ENCODE measurements around the gene ANKRD65.

ANKRD65 gene

GRCh38 chr1:1441002-1441888 is 20.2 kb upstream of the ANKRD65 start:
- DNase-seq, result peak; percentile 55

GRCh38 chr1:1440262-1441001 is 19.4 kb upstream of the ANKRD65 start:
- DNase-seq, result no peak

GRCh38 chr1:1439546-1440261 is 18.6 kb upstream of the ANKRD65 start:
- no peak for DNase-seq

- DNase-seq, result no peak
These were observed 17.7 kb upstream of the ANKRD65 start for GRCh38 chr1:1438531-1439381.

DNA sequence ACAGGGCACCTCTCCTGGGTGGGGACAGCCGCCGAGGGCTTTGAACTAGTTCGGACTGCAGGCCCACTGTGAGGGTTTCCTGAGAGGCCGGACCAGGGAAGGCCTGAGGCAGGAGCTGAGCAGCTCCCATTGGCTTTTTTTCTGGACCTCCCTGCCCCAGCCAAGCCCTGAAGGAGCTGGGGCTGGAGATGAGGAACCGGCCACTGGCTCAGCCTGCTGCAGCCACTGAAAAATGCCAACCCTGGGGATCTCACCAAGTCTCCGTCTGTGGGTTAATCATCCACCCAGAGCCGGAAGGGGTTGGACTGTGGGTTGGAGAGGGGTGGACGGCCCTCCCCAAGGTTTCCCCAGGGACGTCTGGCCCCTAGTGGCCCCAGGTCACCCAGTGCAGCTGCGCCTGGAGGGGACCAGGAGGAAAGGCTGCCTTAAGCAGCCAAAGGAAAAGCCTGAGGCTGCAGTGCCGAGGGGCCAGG is 16.9 kb upstream of the ANKRD65 start:
- DNase-seq, result no peak

- no peak for DNase-seq
These were observed 16.2 kb upstream of the ANKRD65 start for GRCh38 chr1:1437033-1437903.

- DNase-seq, result no peak
These were observed 15.6 kb upstream of the ANKRD65 start for GRCh38 chr1:1436630-1437032.

DNA sequence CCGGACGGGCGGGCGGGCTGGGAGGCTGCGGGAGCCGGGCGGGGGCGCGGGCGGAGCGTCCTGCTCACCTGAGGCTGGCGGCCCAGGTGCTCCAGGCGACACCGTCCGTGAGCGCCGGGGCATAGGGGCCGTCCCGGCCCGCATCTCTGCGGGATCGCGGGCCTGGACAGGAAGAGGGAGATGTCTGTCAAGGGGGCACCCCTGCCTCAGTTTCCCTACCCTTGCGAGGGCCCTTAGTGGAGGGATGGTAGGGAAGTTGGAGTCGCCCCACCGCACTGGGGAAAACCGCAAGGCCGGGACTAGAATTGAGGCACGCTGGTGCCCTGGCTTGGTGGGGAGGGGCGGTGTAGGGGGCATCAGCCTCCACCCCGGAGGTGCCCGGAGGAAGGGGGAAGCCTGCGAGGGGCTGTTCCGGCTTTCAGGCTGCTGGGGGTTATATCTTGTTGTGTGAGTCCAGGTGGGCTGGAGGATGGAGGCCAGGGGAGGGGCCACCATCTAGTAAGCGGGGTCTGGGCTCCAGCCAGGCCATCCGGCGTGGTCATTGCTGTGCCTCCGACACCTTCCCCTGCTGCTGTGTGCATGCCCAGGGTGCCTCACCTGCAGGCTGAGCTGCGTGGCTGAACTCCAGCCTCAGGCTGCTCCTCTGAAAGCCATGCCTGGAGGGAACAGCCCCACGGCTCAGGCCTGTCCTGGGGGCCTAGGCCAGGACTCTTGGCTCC is 15.0 kb upstream of the ANKRD65 start:
- no peak for DNase-seq

DNA sequence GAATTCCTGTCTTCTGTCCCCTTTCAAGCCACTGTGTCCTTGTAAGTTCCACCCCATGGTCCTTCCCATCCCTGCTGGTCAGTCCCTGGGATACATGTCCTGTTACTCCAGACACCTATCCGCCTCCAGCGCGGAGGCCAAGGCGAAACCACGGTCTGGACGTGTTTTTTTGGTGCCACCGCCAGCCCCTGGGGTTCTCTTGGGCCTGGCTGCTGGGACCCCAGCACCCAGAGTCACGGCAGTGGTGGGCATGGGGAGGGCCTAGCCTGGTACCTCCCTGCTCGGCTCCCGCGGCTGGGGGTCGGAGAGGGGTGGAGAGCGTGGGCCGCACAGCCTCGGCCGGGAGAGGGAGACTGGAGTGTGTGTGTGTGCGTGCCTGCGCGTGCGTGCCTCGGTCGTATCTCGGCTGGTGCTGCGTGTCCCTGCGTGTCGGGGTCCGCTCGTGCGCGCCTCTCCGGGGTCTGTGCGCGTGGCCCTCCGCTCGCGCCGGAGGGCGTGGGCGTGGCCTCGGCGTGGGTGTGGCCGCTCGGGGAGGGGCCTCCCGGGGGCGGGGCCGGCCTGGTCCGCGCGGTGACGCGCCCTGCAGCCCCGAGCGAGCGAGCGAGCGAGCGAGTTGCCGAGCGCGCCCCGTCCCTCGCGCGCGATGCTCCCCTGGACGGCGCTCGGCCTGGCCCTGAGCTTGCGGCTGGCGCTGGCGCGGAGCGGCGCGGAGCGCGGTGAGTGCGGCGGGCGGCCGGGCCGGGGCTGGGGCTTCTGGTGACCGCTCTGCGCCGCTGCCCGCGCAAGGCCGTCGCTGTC is 14.2 kb upstream of the ANKRD65 start, which contains the start of gene VWA1:
TSS of gene VWA1 (plus strand) at position 585 of the 798 bp plus-strand sequence. CDS start at position 644, 59 bp downstream.
- DNase-seq, result peak; percentile 55

GRCh38 chr1:1434824-1435105 is 13.7 kb upstream of the ANKRD65 start:
- DNase-seq, result no peak

- DNase-seq, result no peak
These were observed 13.2 kb upstream of the ANKRD65 start for GRCh38 chr1:1434131-1434823.

DNA sequence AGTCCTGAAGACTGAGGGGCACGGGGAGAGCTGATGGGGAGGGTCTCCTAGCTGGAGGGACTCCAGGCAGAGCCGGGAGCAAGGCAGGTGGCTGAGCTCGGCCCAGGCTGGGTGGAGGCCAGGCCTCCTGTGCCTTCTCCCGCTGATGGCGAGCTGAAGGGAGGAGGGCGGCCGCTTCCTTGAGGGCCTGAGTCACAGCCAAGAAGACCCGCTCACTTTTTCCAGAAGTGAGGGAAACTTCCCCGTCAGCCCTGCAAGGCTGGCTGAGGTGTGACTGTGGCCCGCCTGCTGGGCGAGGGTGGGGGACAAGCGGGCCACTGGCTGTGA is 12.7 kb upstream of the ANKRD65 start:
- peak; percentile 19 for DNase-seq

GRCh38 chr1:1432951-1433803 is 12.1 kb upstream of the ANKRD65 start:
- no peak for DNase-seq

GRCh38 chr1:1432274-1432950 is 11.3 kb upstream of the ANKRD65 start:
- no peak for DNase-seq

DNA sequence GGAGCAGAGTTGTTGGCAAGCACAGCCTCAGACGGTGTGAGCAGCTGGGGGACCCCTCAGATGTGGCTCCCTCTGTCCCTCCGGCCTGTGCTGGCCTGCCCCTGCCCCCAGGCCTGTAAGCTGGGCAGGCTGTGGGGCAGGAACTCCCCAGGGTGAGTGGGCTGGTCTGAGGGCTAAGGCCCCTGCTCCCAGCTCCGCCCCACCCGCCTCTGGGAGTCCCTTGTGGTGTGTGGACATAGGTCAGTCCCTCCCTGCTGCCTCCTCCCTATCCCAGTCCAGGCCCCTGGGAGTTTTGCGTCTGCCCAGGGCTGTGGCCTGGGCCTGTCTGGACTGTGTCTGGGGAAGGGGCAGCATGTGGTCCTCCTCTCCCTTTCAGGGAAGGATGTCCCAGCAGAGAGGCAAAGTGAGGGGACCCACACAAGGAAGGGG is 10.8 kb upstream of the ANKRD65 start:
- DNase-seq, result no peak

- no peak for DNase-seq
These were observed 10.1 kb upstream of the ANKRD65 start for GRCh38 chr1:1430992-1431844.
